GM12878 (cell line): ENCODE measurements around the gene FXYD1.
"Not testable (repeated sequence)": the region's sequence is repeated elsewhere in the genome, so short reads cannot be mapped to it uniquely, and the experiment has no call there.

Experiments
- NFIC ChIP-seq: IDR thresholded peaks from 2 replicates; pipeline ENCODE4 v1.6.1; 2012; ENCODE audit warnings: low read depth, mild to moderate bottlenecking, inconsistent platforms, low read length, moderate library complexity
- SUPT20H ChIP-seq: IDR thresholded peaks from 2 replicates; pipeline ENCODE4 v1.6.1; 2011; ENCODE audit warnings: low read depth, mild to moderate bottlenecking, low read length, moderate library complexity, borderline replicate concordance; ENCODE audit not compliant: control insufficient read depth

DNA sequence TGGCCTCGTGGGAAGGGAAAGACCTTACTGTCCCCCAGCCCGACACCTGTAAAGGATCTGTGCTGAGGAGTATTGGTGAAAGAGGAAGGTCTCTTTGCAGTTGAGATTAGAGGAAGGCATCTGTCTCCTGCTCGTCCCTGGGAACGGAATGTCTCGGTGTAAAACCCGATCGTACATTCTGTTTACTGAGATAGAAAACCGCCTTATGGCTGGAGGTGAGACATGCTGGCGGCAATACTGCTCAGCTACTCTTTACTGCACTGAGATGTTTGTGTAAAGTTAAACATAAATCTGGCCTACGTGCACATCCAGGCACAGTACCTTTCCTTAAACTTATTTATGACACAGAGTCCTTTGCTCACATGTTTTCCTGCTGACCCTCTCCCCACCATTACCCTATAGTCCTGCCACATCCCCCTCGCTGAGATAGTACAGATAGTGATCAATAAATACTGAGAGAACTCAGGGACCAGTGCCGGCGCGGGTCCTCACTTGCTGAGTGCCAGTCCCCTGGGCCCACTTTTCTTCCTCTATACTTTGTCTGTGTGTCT is 8.8 kb upstream of the FXYD1 start:
- not testable (repeated sequence) for TF ChIP-seq SUPT20H, NFIC
